Right renal cortex interstitium (tissue), 3 donors: ENCODE results near the gene CD8A. TPM values are rescaled to one million over a fixed set of nuclear protein-coding genes. Genes with fewer than 3 reads are reported as not detected.

ENCODE experiments used
- DNase-seq, 3 donors: peaks; one replicate each; pipeline ENCODE4 v3.0.0-alpha.2; 2013; ENCODE audit warnings: low read depth in 3 of 3, low spot score in 2 of 3
- polyA plus RNA-seq, 3 donors: library from polyadenylated mRNA; unstranded; fragments of 120-200 nt; gene quantifications; one replicate each; pipeline ENCODE4 v1.2.1, GENCODE V29; 2013; ENCODE audit not compliant: insufficient read length in 3 of 3

CD8A gene
- polyA plus RNA-seq, 3 donors, result 0.18 to 0.26 (median 0.24) TPM

- no peak for DNase-seq
Observed at GRCh38 chr2:86781363-86781762, 9.3 kb downstream of the CD8A start.

GRCh38 chr2:86779971-86780370 is 10.7 kb downstream of the CD8A start:
- DNase-seq, result no peak

- no peak for DNase-seq
Observed at GRCh38 chr2:86778957-86779356, 11.8 kb downstream of the CD8A start.

GRCh38 chr2:86776532-86776931 is 14.2 kb downstream of the CD8A start:
- DNase-seq, result no peak

- DNase-seq, result no peak
Observed at GRCh38 chr2:86775338-86775737, 15.4 kb downstream of the CD8A start.

- DNase-seq, result no peak
Observed at GRCh38 chr2:86774862-86775261, 15.9 kb downstream of the CD8A start.

GRCh38 chr2:86772611-86773010 is 18.1 kb downstream of the CD8A start:
- DNase-seq, result no peak

GRCh38 chr2:86770816-86771301 is 19.9 kb downstream of the CD8A start:
- no peak for DNase-seq

- no peak for DNase-seq
Observed at GRCh38 chr2:86769838-86770237, 20.9 kb downstream of the CD8A start.

GRCh38 chr2:86768189-86768949 is 22.3 kb downstream of the CD8A start:
- no peak for DNase-seq

- no peak for DNase-seq
Observed at GRCh38 chr2:86765310-86765695, 25.4 kb downstream of the CD8A start.

GRCh38 chr2:86764661-86765309 is 25.9 kb downstream of the CD8A start:
- no peak for DNase-seq

GRCh38 chr2:86760371-86760770 is 30.3 kb downstream of the CD8A start:
- DNase-seq, result no peak

- no peak for DNase-seq
Observed at GRCh38 chr2:86758405-86758804, 32.3 kb downstream of the CD8A start.

GRCh38 chr2:86753606-86754005 is 37.1 kb downstream of the CD8A start:
- no peak for DNase-seq

- DNase-seq, result no peak
Observed at GRCh38 chr2:86752934-86753333, 37.8 kb downstream of the CD8A start.

- DNase-seq, result no peak
Observed at GRCh38 chr2:86751778-86752177, 38.9 kb downstream of the CD8A start.

- DNase-seq, result no peak
Observed at GRCh38 chr2:86750240-86750839, 40.4 kb downstream of the CD8A start.

GRCh38 chr2:86747711-86748639 is 42.7 kb downstream of the CD8A start:
- no peak for DNase-seq

- no peak for DNase-seq
Observed at GRCh38 chr2:86746939-86747338, 43.8 kb downstream of the CD8A start.

GRCh38 chr2:86744152-86744551 is 46.6 kb downstream of the CD8A start:
- DNase-seq, result no peak
